HFF-Myc (cell line): ENCODE results near the gene GUK1.

ENCODE experiments used
- DNase-seq: peaks from one replicate; pipeline ENCODE4 v3.0.0-alpha.2; 2011; ENCODE audit warnings: low read depth; ENCODE audit errors: extremely low read depth
- H3K4me3 ChIP-seq: replicated peaks from 2 replicates; pipeline ENCODE4 v1.5.1; 2011; ENCODE audit warnings: low read depth, mild to moderate bottlenecking, control low read depth, low read length
- TF ChIP-seq, protein P1 (sequence below): IDR thresholded peaks from 2 replicates; pipeline ENCODE4 v1.5.1; 2012; ENCODE audit warnings: mild to moderate bottlenecking, low read depth, low read length, control low read depth; ENCODE audit errors: missing control alignments

GUK1 gene

GRCh38 chr1:228190778-228191177 is 50.7 kb downstream of the GUK1 start:
- DNase-seq = no peak
- TF ChIP-seq, protein P1, sequence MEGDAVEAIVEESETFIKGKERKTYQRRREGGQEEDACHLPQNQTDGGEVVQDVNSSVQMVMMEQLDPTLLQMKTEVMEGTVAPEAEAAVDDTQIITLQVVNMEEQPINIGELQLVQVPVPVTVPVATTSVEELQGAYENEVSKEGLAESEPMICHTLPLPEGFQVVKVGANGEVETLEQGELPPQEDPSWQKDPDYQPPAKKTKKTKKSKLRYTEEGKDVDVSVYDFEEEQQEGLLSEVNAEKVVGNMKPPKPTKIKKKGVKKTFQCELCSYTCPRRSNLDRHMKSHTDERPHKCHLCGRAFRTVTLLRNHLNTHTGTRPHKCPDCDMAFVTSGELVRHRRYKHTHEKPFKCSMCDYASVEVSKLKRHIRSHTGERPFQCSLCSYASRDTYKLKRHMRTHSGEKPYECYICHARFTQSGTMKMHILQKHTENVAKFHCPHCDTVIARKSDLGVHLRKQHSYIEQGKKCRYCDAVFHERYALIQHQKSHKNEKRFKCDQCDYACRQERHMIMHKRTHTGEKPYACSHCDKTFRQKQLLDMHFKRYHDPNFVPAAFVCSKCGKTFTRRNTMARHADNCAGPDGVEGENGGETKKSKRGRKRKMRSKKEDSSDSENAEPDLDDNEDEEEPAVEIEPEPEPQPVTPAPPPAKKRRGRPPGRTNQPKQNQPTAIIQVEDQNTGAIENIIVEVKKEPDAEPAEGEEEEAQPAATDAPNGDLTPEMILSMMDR = no peak
- no peak overlapping the region for H3K4me3 ChIP-seq

DNA sequence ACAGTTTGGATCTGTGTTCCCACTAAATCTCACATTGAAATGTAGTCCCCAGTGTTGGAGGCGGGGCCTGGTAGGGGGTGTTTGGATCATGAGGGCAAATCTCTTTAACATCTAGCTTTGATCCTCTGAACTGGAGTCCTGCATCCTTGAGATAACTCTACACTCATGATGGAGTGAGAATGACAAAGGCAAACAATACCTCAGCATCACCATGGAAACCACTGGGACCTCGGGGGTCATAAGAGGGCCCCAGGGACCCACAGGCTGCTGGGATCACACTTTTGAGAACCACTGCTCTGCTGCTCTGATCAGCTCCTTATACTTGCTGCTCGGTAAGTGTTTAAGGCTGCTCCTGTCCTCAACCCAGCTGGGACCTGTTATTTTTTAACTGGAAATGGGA is 54.4 kb downstream of the GUK1 start:
- TF ChIP-seq, protein P1 = no peak
- H3K4me3 ChIP-seq = no peak overlapping the region
- no peak for DNase-seq

DNA sequence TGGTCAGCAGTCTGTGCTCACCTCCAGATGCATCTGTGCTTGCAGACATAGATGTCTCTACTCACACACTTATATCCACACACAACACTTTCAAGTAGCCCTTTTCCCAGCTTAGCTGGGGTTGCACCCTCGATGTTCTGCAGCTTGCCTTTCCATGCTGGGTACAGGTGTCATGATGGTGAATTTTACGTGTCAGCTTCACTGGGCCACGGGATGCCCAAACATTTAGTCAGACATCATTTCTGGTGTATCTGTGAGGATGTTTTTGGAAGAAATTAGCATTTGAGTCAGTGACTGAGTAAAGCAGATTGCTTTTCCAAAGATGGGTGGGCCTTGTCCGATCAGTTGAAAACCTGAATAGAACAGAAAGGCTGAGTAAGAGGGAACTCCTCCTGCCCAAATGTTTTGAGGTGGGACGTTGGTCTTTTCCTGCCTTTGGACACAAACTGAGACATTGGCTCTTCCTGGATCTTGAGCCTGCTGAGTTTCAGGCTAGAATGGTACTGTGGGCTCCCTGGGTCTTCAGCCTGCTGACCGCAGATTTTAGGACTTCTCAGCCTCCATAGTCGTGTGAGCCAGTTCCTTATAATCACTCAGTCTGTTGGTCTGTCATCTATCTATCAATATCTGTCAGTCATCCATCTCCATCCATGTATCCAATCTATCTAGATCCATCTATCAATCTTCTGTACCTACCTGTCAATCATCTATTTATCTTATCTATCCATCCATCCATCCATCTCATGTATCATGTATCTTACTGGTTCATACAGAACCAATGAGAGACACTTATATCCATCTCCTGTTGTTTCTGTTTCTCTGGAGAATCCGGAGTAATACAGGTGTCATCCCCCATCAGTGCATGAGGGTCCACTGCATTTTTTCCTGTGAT is 55.1 kb downstream of the GUK1 start:
- no peak for DNase-seq
- H3K4me3 ChIP-seq = no peak overlapping the region
- TF ChIP-seq, protein P1 = no peak

- H3K4me3 ChIP-seq = no peak overlapping the region
- TF ChIP-seq, protein P1 = no peak
- DNase-seq = no peak
These were observed 57.6 kb downstream of the GUK1 start for GRCh38 chr1:228197555-228198147.
